CD14-positive monocyte (primary cell): ENCODE measurements around the gene TNIP1. TPM values are rescaled to one million over a fixed set of nuclear protein-coding genes. Genes with fewer than 3 reads are reported as not detected.
A peak's percentile ranks its signal among the peaks of the same experiment; 100 is the strongest.

Experiments
- DNase-seq, 3 donors: peaks; one replicate each; pipeline ENCODE4 v3.0.0-alpha.2; 2011 to 2022
- H2AFZ ChIP-seq: 2 replicates; pipeline ENCODE4 v1.6.0; 2012; ENCODE audit warnings: mild to moderate bottlenecking, low read depth, low read length, inconsistent platforms; ENCODE audit not compliant: insufficient read depth, poor library complexity, severe bottlenecking
- H3K27ac ChIP-seq, 2 donors: 1 replicate in 1 of 2; 2 replicates in 1 of 2; pipeline ENCODE4 v1.5.1; 2012 to 2013; ENCODE audit warnings: low read length in 2 of 2, control low read depth in 1 of 2, inconsistent platforms in 1 of 2, low read depth in 1 of 2, mild to moderate bottlenecking in 1 of 2
- H3K27me3 ChIP-seq, 2 donors: one replicate each; pipeline versions ENCODE4 v1.6.0 to v1.6.1; 2011 to 2013; ENCODE audit warnings: low read length in 2 of 2; ENCODE audit not compliant: control insufficient read depth in 2 of 2, insufficient read depth in 2 of 2
- H3K36me3 ChIP-seq, 2 donors: replicated peaks in 1 of 2; 1 replicate in 1 of 2; 2 replicates in 1 of 2; pipeline versions ENCODE4 v1.5.1 to v1.6.1; 2012 to 2013; ENCODE audit warnings: low read length in 2 of 2, control low read depth in 1 of 2, inconsistent platforms in 1 of 2, mild to moderate bottlenecking in 1 of 2; ENCODE audit not compliant: insufficient read depth in 2 of 2, control insufficient read depth in 1 of 2
- H3K4me1 ChIP-seq, 2 donors: 1 replicate in 1 of 2; 2 replicates in 1 of 2; pipeline versions ENCODE4 v1.5.1 to v1.6.1; 2012 to 2013; ENCODE audit warnings: low read length in 2 of 2, control low read depth in 1 of 2, inconsistent platforms in 1 of 2, mild to moderate bottlenecking in 1 of 2, moderate library complexity in 1 of 2; ENCODE audit not compliant: insufficient read depth in 2 of 2, control insufficient read depth in 1 of 2
- H3K4me2 ChIP-seq: replicated peaks from 2 replicates; pipeline ENCODE3; 2012; ENCODE audit warnings: low read length, moderate library complexity, mild to moderate bottlenecking; ENCODE audit not compliant: poor library complexity, severe bottlenecking; ENCODE audit errors: extremely low read depth
- H3K4me3 ChIP-seq, 3 experiments: fragments of 200-600 bp in 1 of 3; sonication (generic) in 1 of 3; replicated peaks in 1 of 3; 1 replicate in 2 of 3; 2 replicates in 1 of 3; pipeline ENCODE4 v1.5.1; 2011 to 2013; ENCODE audit warnings: low read length in 3 of 3, mild to moderate bottlenecking in 3 of 3, control low read depth in 2 of 3, low read depth in 2 of 3, inconsistent platforms in 1 of 3, moderate library complexity in 1 of 3
- H3K79me2 ChIP-seq: 2 replicates; pipeline ENCODE4 v1.6.0; 2012; ENCODE audit warnings: mild to moderate bottlenecking, control low read depth, inconsistent platforms, low read length, moderate library complexity; ENCODE audit not compliant: insufficient read depth
- H3K9ac ChIP-seq: 2 replicates; pipeline ENCODE4 v1.6.0; 2017; ENCODE audit warnings: low read length, mild to moderate bottlenecking; ENCODE audit not compliant: insufficient read depth, poor library complexity, severe bottlenecking
- H3K9me3 ChIP-seq, 2 donors: replicated peaks in 1 of 2; 1 replicate in 1 of 2; 2 replicates in 1 of 2; pipeline versions ENCODE4 v1.5.1 to v1.6.1; 2012 to 2013; ENCODE audit warnings: low read length in 2 of 2, control low read depth in 1 of 2; ENCODE audit not compliant: control insufficient read depth in 1 of 2, insufficient read depth in 1 of 2
- H4K20me1 ChIP-seq: 2 replicates; pipeline ENCODE4 v1.6.0; 2012; ENCODE audit warnings: mild to moderate bottlenecking, low read length, control low read depth, moderate library complexity; ENCODE audit not compliant: insufficient read depth
- H3K27ac Mint-ChIP-seq, 7 donors: one replicate each; pipeline ENCODE4 v1.8.0; 2020; ENCODE audit warnings: mild to moderate bottlenecking in 7 of 7, mixed read lengths in 7 of 7, moderate library complexity in 6 of 7, inconsistent platforms in 2 of 7
- H3K27me3 Mint-ChIP-seq, 3 donors: one replicate each; pipeline ENCODE4 v1.8.0; 2021 to 2022; ENCODE audit warnings: low read depth in 3 of 3, mild to moderate bottlenecking in 3 of 3, mixed read lengths in 3 of 3, moderate library complexity in 3 of 3, inconsistent platforms in 1 of 3
- H3K36me3 Mint-ChIP-seq, 2 donors: one replicate each; pipeline ENCODE4 v1.8.0; 2020; ENCODE audit warnings: mixed read lengths in 2 of 2, inconsistent platforms in 1 of 2, mild to moderate bottlenecking in 1 of 2
- H3K4me1 Mint-ChIP-seq: one replicate; pipeline ENCODE4 v1.8.0; 2020; ENCODE audit warnings: mild to moderate bottlenecking, mixed read lengths
- H3K4me3 Mint-ChIP-seq, 2 donors: one replicate each; pipeline ENCODE4 v1.8.0; 2020; ENCODE audit warnings: mild to moderate bottlenecking in 2 of 2, mixed read lengths in 2 of 2, moderate library complexity in 1 of 2
- H3K9me3 Mint-ChIP-seq, 7 donors: one replicate each; pipeline ENCODE4 v1.8.0; 2020 to 2022; ENCODE audit warnings: mixed read lengths in 7 of 7, mild to moderate bottlenecking in 6 of 7, moderate library complexity in 6 of 7, inconsistent platforms in 2 of 7
- WGBS: methylation state at CpG from one replicate; pipeline ENCODE4 v1.1.5; 2013; ENCODE audit warnings: missing lambda C conversion rate; ENCODE audit not compliant: insufficient coverage; 5-methylcytosine and 5-hydroxymethylcytosine counted together
- intact Hi-C, 2 donors: fragments of 100-400 bp; cut with micrococcal nuclease; formaldehyde crosslinking; loops; one replicate each; pipeline versions ENCODE4 v1.15.0 to v1.15.1; 2023
- polyA plus RNA-seq, 3 donors: library from polyadenylated mRNA; depleted of rRNA in 1 of 3; unstranded in 2 of 3; stranded (reverse) in 1 of 3; fragments of 300-500 nt in 2 of 3; fragments of >200 nt in 1 of 3; fragmentation: Illumina TruSeq in 2 of 3; gene quantifications; 1 replicate in 2 of 3; 2 replicates in 1 of 3; pipeline ENCODE4 v1.2.3, GENCODE V29; 2012 to 2021
- TF ChIP-seq, protein P1 (sequence below): fragments of 200-600 bp; IDR thresholded peaks from one replicate; pipeline ENCODE4 v1.8.0; 2022; ENCODE audit warnings: antibody characterized with exemption, mild to moderate bottlenecking

The TNIP1 gene
- polyA plus RNA-seq, 3 donors: 30.8 to 108 (median 46.4) TPM

- H3K9ac ChIP-seq: no peak overlapping the region
- peaks cover 91% of the 10 kb centered on the region for H4K20me1 ChIP-seq
- no peak overlapping the region for H3K4me3 ChIP-seq
- H3K79me2 ChIP-seq: peaks cover 21% of the 10 kb centered on the region
- intact Hi-C loops: no loop called here
- 80% methylated on average over 1 of the region's 7 CpGs for WGBS
- no peak for DNase-seq
- H3K9me3 ChIP-seq: no peaks in the 10 kb centered on the region
- peaks cover 79 to 85% of the 10 kb centered on the region in 2 donors for H3K36me3 ChIP-seq
- H3K27me3 ChIP-seq: no peaks in the 10 kb centered on the region
- Mint-ChIP-seq H3K4me1 (peaks cover 20% of the 10 kb centered on the region), H3K27ac (peak overlapping the region in 1 of 7 donors; percentile 41), H3K4me3 (no peak overlapping the region), H3K27me3 (peaks cover 0 to 1% (median 0%) of the 10 kb centered on the region in 3 donors), H3K36me3 (peaks cover 87 to 95% of the 10 kb centered on the region in 2 donors), H3K9me3 (no peaks in the 10 kb centered on the region)
- H3K4me1 ChIP-seq: peaks cover 18 to 20% of the 10 kb centered on the region in 2 donors
- no peak overlapping the region for H3K27ac ChIP-seq
- H2AFZ ChIP-seq: no peak overlapping the region
- H3K4me2 ChIP-seq: no peak overlapping the region
- TF ChIP-seq, protein P1, sequence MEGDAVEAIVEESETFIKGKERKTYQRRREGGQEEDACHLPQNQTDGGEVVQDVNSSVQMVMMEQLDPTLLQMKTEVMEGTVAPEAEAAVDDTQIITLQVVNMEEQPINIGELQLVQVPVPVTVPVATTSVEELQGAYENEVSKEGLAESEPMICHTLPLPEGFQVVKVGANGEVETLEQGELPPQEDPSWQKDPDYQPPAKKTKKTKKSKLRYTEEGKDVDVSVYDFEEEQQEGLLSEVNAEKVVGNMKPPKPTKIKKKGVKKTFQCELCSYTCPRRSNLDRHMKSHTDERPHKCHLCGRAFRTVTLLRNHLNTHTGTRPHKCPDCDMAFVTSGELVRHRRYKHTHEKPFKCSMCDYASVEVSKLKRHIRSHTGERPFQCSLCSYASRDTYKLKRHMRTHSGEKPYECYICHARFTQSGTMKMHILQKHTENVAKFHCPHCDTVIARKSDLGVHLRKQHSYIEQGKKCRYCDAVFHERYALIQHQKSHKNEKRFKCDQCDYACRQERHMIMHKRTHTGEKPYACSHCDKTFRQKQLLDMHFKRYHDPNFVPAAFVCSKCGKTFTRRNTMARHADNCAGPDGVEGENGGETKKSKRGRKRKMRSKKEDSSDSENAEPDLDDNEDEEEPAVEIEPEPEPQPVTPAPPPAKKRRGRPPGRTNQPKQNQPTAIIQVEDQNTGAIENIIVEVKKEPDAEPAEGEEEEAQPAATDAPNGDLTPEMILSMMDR: no peak
These were observed 32.3 kb downstream of the TNIP1 start for GRCh38 chr5:151048526-151048925.

GRCh38 chr5:151047814-151048425 lies 32.9 kb downstream of the TNIP1 start:
- intact Hi-C loops: no loop called here
- WGBS: 95% methylated on average over 9 of the region's 13 CpGs

More at GRCh38 chr5:151047814-151048425, 32.9 kb downstream of the TNIP1 start:
- H3K27ac ChIP-seq: no peak overlapping the region
- H3K4me3 ChIP-seq: no peak overlapping the region
- H3K36me3 ChIP-seq: peaks cover 83 to 88% of the 10 kb centered on the region in 2 donors
- H3K27ac Mint-ChIP-seq: peak overlapping the region in 1 of 7 donors; percentile 38
- TF ChIP-seq, protein P1: peak; percentile 76
- no peak overlapping the region for H3K4me2 ChIP-seq
- H3K79me2 ChIP-seq: peaks cover 17% of the 10 kb centered on the region
- H3K27me3 Mint-ChIP-seq: peaks cover 0 to 1% (median 0%) of the 10 kb centered on the region in 3 donors
- no peak overlapping the region for H3K9ac ChIP-seq
- no peaks in the 10 kb centered on the region for H3K9me3 ChIP-seq
- H3K36me3 Mint-ChIP-seq: peaks cover 88 to 95% of the 10 kb centered on the region in 2 donors
- no peaks in the 10 kb centered on the region for H3K27me3 ChIP-seq
- peaks cover 14% of the 10 kb centered on the region for H3K4me1 Mint-ChIP-seq
- no peaks in the 10 kb centered on the region for H3K9me3 Mint-ChIP-seq
- no peak for DNase-seq
- H2AFZ ChIP-seq: no peak overlapping the region
- H3K4me1 ChIP-seq: peaks cover 13 to 14% of the 10 kb centered on the region in 2 donors
- H3K4me3 Mint-ChIP-seq: no peak overlapping the region
- peaks cover 94% of the 10 kb centered on the region for H4K20me1 ChIP-seq
